Ovary (tissue), 9 donors: Measurements from ENCODE around the gene SETDB2. TPM values are rescaled to one million over a fixed set of nuclear protein-coding genes. Genes with fewer than 3 reads are reported as not detected.

Experiments
- DNase-seq, 5 donors: peaks; one replicate each; pipeline ENCODE4 v3.0.0-alpha.2; 2019 to 2020
- H3K27ac ChIP-seq, 2 donors: fragments of 200-600 bp; one replicate each; pipeline versions ENCODE4 v1.5.1 to v1.8.0; 2019 to 2022
- H3K27me3 ChIP-seq: fragments of 200-600 bp; one replicate; pipeline ENCODE4 v1.8.0; 2022
- H3K36me3 ChIP-seq: fragments of 200-600 bp; sonication (generic); one replicate; pipeline ENCODE4 v1.5.1; 2019
- H3K4me1 ChIP-seq: one replicate; pipeline ENCODE4 v1.8.1; 2013; ENCODE audit warnings: mild to moderate bottlenecking, moderate library complexity; ENCODE audit not compliant: insufficient read depth
- H3K4me3 ChIP-seq: fragments of 200-600 bp; sonication (generic); one replicate; pipeline ENCODE4 v1.5.1; 2017
- H3K9me3 ChIP-seq, 2 donors: fragments of 200-600 bp in 1 of 2; sonication (generic) in 1 of 2; one replicate each; pipeline versions ENCODE4 v1.5.1 to v1.8.1; 2013 to 2019; ENCODE audit warnings: mild to moderate bottlenecking in 1 of 2, moderate library complexity in 1 of 2
- EP300 ChIP-seq: sonication (generic); formaldehyde crosslinking; IDR thresholded peaks from one replicate; pipeline ENCODE4 v1.6.1; 2017; ENCODE audit warnings: antibody characterized with exemption
- POLR2A ChIP-seq: fragments of 450-650 bp; IDR thresholded peaks from one replicate; pipeline ENCODE4 v1.6.1; 2017; ENCODE audit warnings: antibody characterized with exemption, mild to moderate bottlenecking, moderate library complexity
- WGBS, 3 donors: extraction: QIAGEN DNeasy Blood & Tissue Kit in 1 of 3; methylation state at CpG; one replicate each; pipeline versions ENCODE4 v1.1.5 to v1.1.7; 2013 to 2017; 5-methylcytosine and 5-hydroxymethylcytosine counted together
- intact Hi-C, 4 donors: fragments of 100-400 bp; cut with DNase I; formaldehyde crosslinking; loops; one replicate each; pipeline versions ENCODE4 v1.11.0 to v1.15.1; 2022 to 2023
- polyA plus RNA-seq, 2 donors: library from polyadenylated mRNA; stranded (reverse); fragments of 200-250 nt in 1 of 2; fragments of 350-450 nt in 1 of 2; fragmentation: Illumina TruSeq in 1 of 2; extraction: RNeasy Lipid Tissue Mini Kit (QIAGEN cat#74804) in 1 of 2; gene quantifications; one replicate each; pipeline ENCODE4 v1.2.3, GENCODE V29; 2013 to 2014
- total RNA-seq, 7 donors: library from RNA; depleted of rRNA in 2 of 7; stranded (reverse); fragments of >200 nt in 2 of 7; fragmentation: NEBNext Ultra II Directional in 3 of 7; extraction: Animal tissue kit (Norgen Biotek cat#: 25700) in 3 of 7; gene quantifications; one replicate each; pipeline versions ENCODE4 v1.1.0 to v1.2.4, GENCODE V29; 2016 to 2023
- TF ChIP-seq, protein P1 (sequence below), 3 donors: fragments of 450-650 bp in 2 of 3; fragments of 200-600 bp in 1 of 3; IDR thresholded peaks; one replicate each; pipeline versions ENCODE4 v1.5.1 to v1.8.0; 2016 to 2022; ENCODE audit warnings: antibody characterized with exemption in 3 of 3, mild to moderate bottlenecking in 1 of 3
- donor health status: DM: no; HTN: no; CAD: no; lungs with moderate emphysema.
- donor health status: DM: no; HTN: no; CAD: no.
- donor health status: Bipolar disorder and iron deficiency.
- donor health status: DM: yes; HTN: yes; CAD: no.
- donor health status: DM: no; HTN: no; CAD: no.
- donor health status: DM: yes; HTN: yes; CAD: no.

SETDB2 gene
- total and polyA plus RNA-seq, 9 donors: 6.6 to 21.6 (median 16.9) TPM

DNA sequence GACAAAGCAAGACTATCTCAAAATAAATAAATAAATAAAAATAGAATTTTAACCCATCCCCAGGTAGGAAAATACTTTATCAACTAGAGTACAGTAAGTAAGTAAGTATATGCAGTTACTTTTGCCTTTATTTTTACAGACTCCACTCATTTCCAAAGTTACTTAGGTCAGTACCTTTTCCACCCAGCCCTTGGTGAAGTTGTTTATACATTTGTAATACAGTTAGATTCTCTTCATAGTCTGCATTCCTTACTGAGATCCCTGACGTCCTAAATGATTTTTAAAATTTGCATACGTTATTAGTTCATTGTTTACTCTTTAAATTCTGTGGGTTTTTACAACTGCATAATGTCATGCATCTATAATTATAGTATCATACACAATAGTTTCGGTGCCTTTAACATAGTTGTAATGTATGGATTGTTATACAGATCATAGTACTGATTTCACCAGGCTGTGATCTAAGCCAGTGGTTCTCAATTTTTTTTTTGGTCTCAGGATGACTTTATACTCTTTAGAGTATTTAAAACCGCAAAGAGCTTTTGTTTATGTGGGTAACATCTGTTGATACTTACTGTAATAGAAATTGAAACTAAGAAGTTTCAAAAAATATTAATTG is 10.4 kb downstream of the SETDB2 start:
- TF ChIP-seq EP300 (no peak), POLR2A (no peak)
- TF ChIP-seq, protein P1, sequence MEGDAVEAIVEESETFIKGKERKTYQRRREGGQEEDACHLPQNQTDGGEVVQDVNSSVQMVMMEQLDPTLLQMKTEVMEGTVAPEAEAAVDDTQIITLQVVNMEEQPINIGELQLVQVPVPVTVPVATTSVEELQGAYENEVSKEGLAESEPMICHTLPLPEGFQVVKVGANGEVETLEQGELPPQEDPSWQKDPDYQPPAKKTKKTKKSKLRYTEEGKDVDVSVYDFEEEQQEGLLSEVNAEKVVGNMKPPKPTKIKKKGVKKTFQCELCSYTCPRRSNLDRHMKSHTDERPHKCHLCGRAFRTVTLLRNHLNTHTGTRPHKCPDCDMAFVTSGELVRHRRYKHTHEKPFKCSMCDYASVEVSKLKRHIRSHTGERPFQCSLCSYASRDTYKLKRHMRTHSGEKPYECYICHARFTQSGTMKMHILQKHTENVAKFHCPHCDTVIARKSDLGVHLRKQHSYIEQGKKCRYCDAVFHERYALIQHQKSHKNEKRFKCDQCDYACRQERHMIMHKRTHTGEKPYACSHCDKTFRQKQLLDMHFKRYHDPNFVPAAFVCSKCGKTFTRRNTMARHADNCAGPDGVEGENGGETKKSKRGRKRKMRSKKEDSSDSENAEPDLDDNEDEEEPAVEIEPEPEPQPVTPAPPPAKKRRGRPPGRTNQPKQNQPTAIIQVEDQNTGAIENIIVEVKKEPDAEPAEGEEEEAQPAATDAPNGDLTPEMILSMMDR (IDR thresholded peaks at IDR 0.05): no peak
- Histone ChIP-seq H3K27ac (no peak overlapping the region), H3K27me3 (no peaks in the 10 kb centered on the region), H3K4me1 (peaks cover 3% of the 10 kb centered on the region), H3K4me3 (no peak overlapping the region), H3K9me3 (no peaks in the 10 kb centered on the region), H3K36me3 (no peaks in the 10 kb centered on the region)
- 13 to 28% (median 16%) methylated on average over 4 of the region's 4 CpGs for WGBS, 3 donors
- DNase-seq: no peak
- intact Hi-C loops: no loop called here

DNA sequence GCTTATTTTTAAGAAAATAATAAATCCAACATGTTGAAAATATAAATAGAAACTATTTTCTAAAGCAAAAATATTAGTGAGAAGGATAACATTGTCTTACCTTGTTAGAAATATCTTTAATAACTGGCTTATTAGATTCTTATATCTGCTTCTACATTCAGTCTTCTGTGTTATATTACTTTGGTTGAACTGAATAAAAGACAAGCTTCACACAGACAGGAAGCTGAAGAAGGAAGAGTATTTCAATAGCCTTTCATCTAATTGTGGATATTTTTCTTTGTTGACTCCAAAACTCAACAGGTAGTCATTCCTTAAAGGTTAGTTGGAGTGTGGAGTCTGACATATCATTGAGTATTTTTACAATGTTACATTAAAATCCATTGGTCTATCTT is 10.9 kb downstream of the SETDB2 start:
- DNase-seq: no peak
- no peaks in the 10 kb centered on the region for H3K27me3 ChIP-seq
- no peak overlapping the region for H3K27ac ChIP-seq
- no peak overlapping the region for H3K4me3 ChIP-seq
- no peaks in the 10 kb centered on the region for H3K9me3 ChIP-seq
- H3K36me3 ChIP-seq: no peaks in the 10 kb centered on the region
- peaks cover 3% of the 10 kb centered on the region for H3K4me1 ChIP-seq
- intact Hi-C loops: no loop called here
- TF ChIP-seq, protein P1 (IDR thresholded peaks at IDR 0.05): no peak
- no peak for TF ChIP-seq EP300
- TF ChIP-seq POLR2A: no peak

- no peak for DNase-seq
- Histone ChIP-seq H3K4me1 (peaks cover 3% of the 10 kb centered on the region), H3K27ac (no peak overlapping the region), H3K4me3 (no peak overlapping the region), H3K9me3 (no peaks in the 10 kb centered on the region), H3K27me3 (no peaks in the 10 kb centered on the region), H3K36me3 (no peaks in the 10 kb centered on the region)
- intact Hi-C loops: no loop called here
- no peak for TF ChIP-seq POLR2A
- TF ChIP-seq, protein P1 (IDR thresholded peaks at IDR 0.05): no peak
- no peak for TF ChIP-seq EP300
- WGBS, 3 donors: 96 to 100% (median 97%) methylated on average over 1 of the region's 1 CpG
These were observed 12.1 kb downstream of the SETDB2 start for GRCh38 chr13:49456156-49456555.

- TF ChIP-seq EP300 (no peak), POLR2A (no peak)
- TF ChIP-seq, protein P1 (IDR thresholded peaks at IDR 0.05): no peak
- WGBS, 3 donors: 70 to 74% (median 71%) methylated on average over 7 of the region's 7 CpGs
- Histone ChIP-seq H3K27ac (no peak overlapping the region), H3K9me3 (no peaks in the 10 kb centered on the region), H3K27me3 (no peaks in the 10 kb centered on the region), H3K4me1 (peaks cover 3% of the 10 kb centered on the region), H3K36me3 (no peaks in the 10 kb centered on the region), H3K4me3 (no peak overlapping the region)
- no peak for DNase-seq
- intact Hi-C loops: no loop called here
These were observed 13.1 kb downstream of the SETDB2 start for GRCh38 chr13:49457221-49457620.
